Measurements from ENCODE around the gene PRKAB2.
"Not testable (repeated sequence)": the region's sequence is repeated elsewhere in the genome, so short reads cannot be mapped to it uniquely, and the experiment has no call there.

The PRKAB2 gene

GRCh38 chr1:147156642-147157041 is 15.6 kb downstream of the PRKAB2 start:
- Histone ChIP-seq H3K4me3 (ENCODE audit: insufficient read length, low read depth) (no peak overlapping the region), H3K4me1 (ENCODE audit: insufficient read depth, insufficient read length) (no peaks in the 10 kb centered on the region), H3K9ac (ENCODE audit: insufficient read length, low read depth) (no peak overlapping the region), H3K36me3 (ENCODE audit: insufficient read depth, insufficient read length, low read length) (peaks cover 74% of the 10 kb centered on the region), H3K9me3 (ENCODE audit: insufficient read depth, low read length) (no peaks in the 10 kb centered on the region), H3K27me3 (ENCODE audit: insufficient read depth, insufficient read length) (no peaks in the 10 kb centered on the region)
- TF ChIP-seq ZNF274 (IDR thresholded peaks at IDR 0.05; ENCODE audit: low read depth, low read length) (no peak), SUZ12 (IDR thresholded peaks at IDR 0.05; ENCODE audit: extremely low read depth, insufficient read depth, insufficient read length) (no peak), YY1 (IDR thresholded peaks at IDR 0.05; ENCODE audit: insufficient read depth, insufficient read length) (no peak)
- DNase-seq (ENCODE audit: low read depth, low spot score) = no peak

GRCh38 chr1:147152772-147153171 is 19.5 kb downstream of the PRKAB2 start:
- Histone ChIP-seq H3K36me3 (ENCODE audit: insufficient read depth, insufficient read length, low read length) (peaks cover 36% of the 10 kb centered on the region), H3K9ac (ENCODE audit: insufficient read length, low read depth) (no peak overlapping the region), H3K4me3 (ENCODE audit: insufficient read length, low read depth) (no peak overlapping the region), H3K27me3 (ENCODE audit: insufficient read depth, insufficient read length) (no peaks in the 10 kb centered on the region), H3K9me3 (ENCODE audit: insufficient read depth, low read length) (no peaks in the 10 kb centered on the region), H3K4me1 (ENCODE audit: insufficient read depth, insufficient read length) (no peaks in the 10 kb centered on the region)
- no peak for DNase-seq (ENCODE audit: low read depth, low spot score)
- TF ChIP-seq YY1 (IDR thresholded peaks at IDR 0.05; ENCODE audit: insufficient read depth, insufficient read length) (no peak), SUZ12 (IDR thresholded peaks at IDR 0.05; ENCODE audit: extremely low read depth, insufficient read depth, insufficient read length) (no peak), ZNF274 (IDR thresholded peaks at IDR 0.05; ENCODE audit: low read depth, low read length) (no peak)

- TF ChIP-seq ZNF274 (IDR thresholded peaks at IDR 0.05; ENCODE audit: low read depth, low read length) = no peak
- TF ChIP-seq YY1 (IDR thresholded peaks at IDR 0.05; ENCODE audit: insufficient read depth, insufficient read length) = no peak
- TF ChIP-seq SUZ12 (IDR thresholded peaks at IDR 0.05; ENCODE audit: extremely low read depth, insufficient read depth, insufficient read length) = no peak
- H3K9ac ChIP-seq (ENCODE audit: insufficient read length, low read depth) = no peak overlapping the region
These were observed 21.0 kb downstream of the PRKAB2 start for GRCh38 chr1:147151244-147151643.

DNA sequence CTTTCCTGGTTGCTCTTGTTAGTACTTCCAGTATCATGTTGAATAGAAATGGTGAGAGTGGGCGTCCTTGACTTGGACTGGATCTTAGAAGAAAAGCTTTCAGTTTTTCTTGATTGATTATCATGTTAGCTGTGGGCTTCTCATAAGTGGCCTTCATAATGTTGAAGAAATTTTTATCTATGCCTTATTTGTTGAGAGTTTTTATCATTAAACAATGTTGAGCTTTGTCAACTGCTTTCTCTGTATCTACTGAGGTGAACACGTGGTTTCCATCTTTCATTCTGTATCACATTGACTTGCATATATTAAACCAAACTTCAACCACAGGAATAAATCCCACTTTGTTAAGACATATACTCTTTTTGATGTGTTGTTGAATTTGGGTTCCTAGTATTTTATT is 29.4 kb downstream of the PRKAB2 start:
- Histone ChIP-seq H3K9ac (ENCODE audit: insufficient read length, low read depth) (no peak overlapping the region), H3K4me3 (ENCODE audit: insufficient read length, low read depth) (no peak overlapping the region), H3K27me3 (ENCODE audit: insufficient read depth, insufficient read length) (no peaks in the 10 kb centered on the region), H3K36me3 (ENCODE audit: insufficient read depth, insufficient read length, low read length) (no peaks in the 10 kb centered on the region), H3K4me1 (ENCODE audit: insufficient read depth, insufficient read length) (no peaks in the 10 kb centered on the region), H3K9me3 (ENCODE audit: insufficient read depth, low read length) (no peaks in the 10 kb centered on the region)
- DNase-seq (ENCODE audit: low read depth, low spot score) = no peak
- TF ChIP-seq SUZ12 (IDR thresholded peaks at IDR 0.05; ENCODE audit: extremely low read depth, insufficient read depth, insufficient read length) (no peak), ZNF274 (IDR thresholded peaks at IDR 0.05; ENCODE audit: low read depth, low read length) (no peak), YY1 (IDR thresholded peaks at IDR 0.05; ENCODE audit: insufficient read depth, insufficient read length) (no peak)

More at GRCh38 chr1:147151244-147151643, 21.0 kb downstream of the PRKAB2 start:
- Histone ChIP-seq H3K27me3 (ENCODE audit: insufficient read depth, insufficient read length) (no peaks in the 10 kb centered on the region), H3K9me3 (ENCODE audit: insufficient read depth, low read length) (no peaks in the 10 kb centered on the region), H3K4me3 (ENCODE audit: insufficient read length, low read depth) (no peak overlapping the region), H3K36me3 (ENCODE audit: insufficient read depth, insufficient read length, low read length) (peaks cover 23% of the 10 kb centered on the region), H3K4me1 (ENCODE audit: insufficient read depth, insufficient read length) (no peaks in the 10 kb centered on the region)
- DNase-seq (ENCODE audit: low read depth, low spot score) = no peak

DNA sequence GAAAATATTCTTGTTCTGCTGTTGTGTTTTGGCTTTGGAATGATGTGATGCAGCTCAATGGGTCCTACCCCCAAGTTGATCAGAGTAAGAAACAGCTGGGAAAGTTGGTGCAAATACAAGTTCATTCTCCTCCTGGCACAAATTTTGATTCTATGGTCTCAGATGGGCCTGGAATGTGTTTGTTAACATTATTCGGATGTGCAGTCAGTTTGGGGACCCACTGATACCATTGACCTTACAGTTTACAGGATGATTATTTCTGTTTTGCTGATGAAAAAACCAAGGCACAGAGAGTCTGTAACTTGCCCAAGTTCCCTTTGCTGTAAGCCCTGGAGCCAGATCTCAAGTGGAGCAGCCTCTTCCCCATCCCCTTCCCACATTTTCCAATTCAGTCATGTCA is 41.5 kb downstream of the PRKAB2 start:
- H3K9ac ChIP-seq (ENCODE audit: insufficient read length, low read depth); DNase-seq (ENCODE audit: low read depth, low spot score); H3K36me3 ChIP-seq (ENCODE audit: insufficient read depth, insufficient read length, low read length); H3K4me3 ChIP-seq (ENCODE audit: insufficient read length, low read depth); H3K27me3 ChIP-seq (ENCODE audit: insufficient read depth, insufficient read length); H3K9me3 ChIP-seq (ENCODE audit: insufficient read depth, low read length); H3K4me1 ChIP-seq (ENCODE audit: insufficient read depth, insufficient read length): not testable (repeated sequence)

- Histone ChIP-seq H3K4me3 (ENCODE audit: insufficient read length, low read depth) (no peak overlapping the region), H3K9me3 (ENCODE audit: insufficient read depth, low read length) (no peaks in the 10 kb centered on the region), H3K27me3 (ENCODE audit: insufficient read depth, insufficient read length) (no peaks in the 10 kb centered on the region), H3K4me1 (ENCODE audit: insufficient read depth, insufficient read length) (no peaks in the 10 kb centered on the region), H3K9ac (ENCODE audit: insufficient read length, low read depth) (no peak overlapping the region), H3K36me3 (ENCODE audit: insufficient read depth, insufficient read length, low read length) (no peaks in the 10 kb centered on the region)
- DNase-seq (ENCODE audit: low read depth, low spot score) = no peak
- no peak for TF ChIP-seq SUZ12 (IDR thresholded peaks at IDR 0.05; ENCODE audit: extremely low read depth, insufficient read depth, insufficient read length)
- TF ChIP-seq YY1 (IDR thresholded peaks at IDR 0.05; ENCODE audit: insufficient read depth, insufficient read length) = no peak
- TF ChIP-seq ZNF274 (IDR thresholded peaks at IDR 0.05; ENCODE audit: low read depth, low read length) = no peak
These were observed 43.0 kb downstream of the PRKAB2 start for GRCh38 chr1:147129116-147129873.

DNA sequence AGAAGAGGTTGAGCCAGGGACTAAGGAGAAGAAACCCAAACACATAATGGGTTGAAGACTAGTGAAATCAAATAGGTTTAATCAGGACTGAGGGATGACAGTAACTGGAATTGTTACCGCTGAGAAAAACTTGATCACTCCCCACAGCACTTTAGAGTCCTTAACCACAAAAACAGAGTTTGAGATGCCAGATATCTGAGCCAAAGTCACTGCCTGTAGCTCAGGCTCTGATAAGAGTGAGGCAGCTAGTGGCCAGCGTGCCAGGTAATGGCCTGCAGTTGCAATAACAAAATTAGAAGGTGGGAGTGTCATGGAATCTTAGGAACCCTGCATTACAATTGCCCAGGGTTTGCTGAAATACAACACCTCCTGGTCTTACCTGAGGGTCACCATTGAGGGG is 48.0 kb downstream of the PRKAB2 start:
- Histone ChIP-seq H3K9me3 (ENCODE audit: insufficient read depth, low read length) (no peaks in the 10 kb centered on the region), H3K9ac (ENCODE audit: insufficient read length, low read depth) (no peak overlapping the region), H3K4me3 (ENCODE audit: insufficient read length, low read depth) (no peak overlapping the region), H3K4me1 (ENCODE audit: insufficient read depth, insufficient read length) (no peaks in the 10 kb centered on the region), H3K27me3 (ENCODE audit: insufficient read depth, insufficient read length) (no peaks in the 10 kb centered on the region), H3K36me3 (ENCODE audit: insufficient read depth, insufficient read length, low read length) (no peaks in the 10 kb centered on the region)
- no peak for DNase-seq (ENCODE audit: low read depth, low spot score)
- TF ChIP-seq SUZ12 (IDR thresholded peaks at IDR 0.05; ENCODE audit: extremely low read depth, insufficient read depth, insufficient read length) (no peak), YY1 (IDR thresholded peaks at IDR 0.05; ENCODE audit: insufficient read depth, insufficient read length) (no peak), ZNF274 (IDR thresholded peaks at IDR 0.05; ENCODE audit: low read depth, low read length) (no peak)

Measured in NT2/D1 (cell line).